Measurements from ENCODE around the gene SLC14A1. TPM values are rescaled to one million over a fixed set of nuclear protein-coding genes. Genes with fewer than 3 reads are reported as not detected.

The SLC14A1 gene
- polyA plus RNA-seq (ENCODE audit: insufficient read length), result 0.74 TPM

DNA sequence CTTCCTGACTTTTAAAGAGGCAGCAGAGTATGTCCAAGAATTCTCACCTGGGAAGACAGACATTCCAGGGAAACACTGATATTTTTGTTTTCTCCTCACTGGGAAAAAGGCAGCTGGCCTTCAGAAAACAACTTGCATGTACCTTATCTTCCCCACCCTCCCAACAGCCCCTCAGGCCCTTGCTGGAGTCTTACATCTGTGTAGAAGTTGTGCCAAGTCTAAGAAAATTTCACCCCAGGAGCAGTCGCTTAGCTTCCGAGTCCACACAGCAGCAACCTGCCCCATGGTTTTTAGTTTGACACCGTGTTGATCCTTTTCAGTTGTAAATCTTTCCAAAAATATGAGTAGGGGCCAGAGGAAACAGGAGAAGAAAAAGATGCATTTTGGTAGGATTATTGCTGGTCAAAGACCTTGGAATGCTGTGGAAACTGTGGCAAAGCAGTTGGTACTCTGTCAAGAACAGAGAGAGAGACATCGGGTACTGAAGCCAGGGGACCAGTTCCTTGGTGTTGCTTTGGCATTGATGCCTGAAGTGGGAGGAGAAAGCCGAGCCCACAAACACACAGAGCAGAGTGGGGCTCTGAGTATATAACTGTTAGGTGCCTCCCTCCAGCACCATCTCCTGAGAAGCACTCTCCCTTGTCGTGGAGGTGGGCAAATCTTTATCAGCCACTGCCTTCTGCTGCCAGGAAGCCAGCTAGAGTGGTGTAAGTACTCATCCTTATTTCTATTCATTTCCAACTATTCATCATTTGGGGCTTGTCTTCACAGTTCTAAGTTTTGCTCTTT lies at the start of gene SLC14A1:
TSS of gene SLC14A1 (plus strand) at position 615 of the 789 bp plus-strand sequence. CDS start 6,140 bp downstream, outside the sequence.
- DNase-seq, result no peak

DNA sequence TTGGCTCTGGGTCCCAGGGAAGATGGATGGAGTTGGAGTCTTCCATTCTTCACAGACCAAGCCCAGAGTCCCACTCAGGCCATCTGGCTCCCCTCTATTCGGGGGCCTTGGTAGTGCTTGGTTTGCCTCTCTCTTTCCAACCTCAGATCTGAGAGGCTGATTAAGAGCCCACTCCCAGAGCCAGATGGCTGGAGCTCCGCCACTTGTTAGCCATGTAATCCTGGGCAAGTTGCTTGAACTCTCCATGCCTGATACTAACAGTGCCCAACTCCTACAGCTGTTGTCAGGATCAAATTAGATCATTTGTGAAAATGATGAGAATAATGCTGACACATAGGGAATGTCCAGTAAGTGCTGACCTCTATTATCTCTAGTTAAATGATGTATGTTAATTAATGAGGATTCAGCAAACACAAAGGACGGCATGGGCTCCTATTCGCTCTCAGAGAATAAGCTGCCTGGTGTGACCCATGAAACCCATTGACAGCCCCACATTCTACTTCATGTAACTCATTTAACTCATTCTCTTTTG lies 46.6 kb upstream of the SLC14A1 start:
- no peak for DNase-seq

DNA sequence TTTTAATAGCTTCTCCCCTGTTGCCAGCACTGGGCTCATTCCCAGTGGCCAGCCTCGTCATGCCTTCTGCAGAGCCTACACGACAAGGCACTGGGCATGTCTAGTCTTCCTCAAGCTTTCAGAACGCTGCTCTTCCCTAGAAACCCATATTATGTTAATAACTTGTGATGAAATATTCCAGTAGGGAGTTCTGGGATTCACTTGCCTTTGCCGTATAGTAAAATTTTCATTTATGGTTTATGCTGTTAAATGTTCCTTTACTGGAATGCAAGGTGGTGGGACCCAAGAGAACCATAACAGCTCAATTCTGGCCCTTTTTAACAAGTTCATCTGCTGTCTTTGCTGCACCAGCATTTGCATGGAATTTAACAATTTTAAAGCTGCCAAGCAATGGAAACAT lies 45.5 kb upstream of the SLC14A1 start:
- DNase-seq, result no peak

DNA sequence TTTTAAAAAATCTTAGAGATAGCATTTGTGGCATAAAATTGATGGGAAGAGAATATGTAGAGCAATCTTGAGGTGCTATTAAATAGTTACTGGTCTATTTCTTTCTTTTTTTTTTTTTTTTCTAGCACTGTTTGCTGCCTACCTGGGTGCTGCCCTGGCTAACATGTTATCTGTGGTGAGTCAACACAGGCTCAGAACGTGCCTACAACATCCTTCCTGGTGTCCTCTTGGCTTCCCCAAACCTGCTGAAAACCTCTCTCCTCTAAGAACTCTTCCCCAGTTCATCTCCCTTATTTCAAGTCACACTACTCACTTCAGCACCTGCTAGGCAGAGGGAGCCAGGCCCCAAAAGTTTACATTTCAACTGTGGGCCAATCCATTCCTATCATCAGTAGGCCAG lies 45.1 kb upstream of the SLC14A1 start:
- DNase-seq, result no peak

DNA sequence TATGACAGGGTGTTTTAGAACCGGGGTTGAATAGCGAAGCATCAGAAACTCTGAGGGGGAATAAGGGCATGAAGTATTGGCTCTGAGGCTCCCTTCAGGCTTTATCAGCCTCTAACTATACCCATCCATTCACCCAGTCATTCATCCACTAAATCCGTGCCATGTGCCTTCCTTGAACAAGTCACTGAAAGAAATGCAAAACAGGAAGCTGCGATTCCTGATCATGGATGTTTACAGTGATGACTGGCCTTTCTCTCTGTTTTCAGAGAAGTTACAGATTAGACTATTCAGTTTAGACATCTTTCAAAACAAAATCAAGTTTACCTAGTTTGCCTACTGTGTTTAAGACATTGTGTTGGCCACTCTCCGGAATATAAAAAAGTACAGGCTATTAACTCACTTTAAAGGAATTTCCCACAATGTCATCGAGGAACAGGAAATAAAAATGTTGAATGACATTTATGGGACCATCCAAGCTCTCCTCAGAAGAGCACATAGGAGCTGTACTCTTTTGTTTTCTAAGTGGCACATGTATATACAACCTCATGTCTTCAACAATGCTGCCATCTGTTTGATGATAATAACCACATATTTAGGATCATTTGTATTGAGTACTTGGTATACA lies 43.8 kb upstream of the SLC14A1 start:
- no peak for DNase-seq

DNA sequence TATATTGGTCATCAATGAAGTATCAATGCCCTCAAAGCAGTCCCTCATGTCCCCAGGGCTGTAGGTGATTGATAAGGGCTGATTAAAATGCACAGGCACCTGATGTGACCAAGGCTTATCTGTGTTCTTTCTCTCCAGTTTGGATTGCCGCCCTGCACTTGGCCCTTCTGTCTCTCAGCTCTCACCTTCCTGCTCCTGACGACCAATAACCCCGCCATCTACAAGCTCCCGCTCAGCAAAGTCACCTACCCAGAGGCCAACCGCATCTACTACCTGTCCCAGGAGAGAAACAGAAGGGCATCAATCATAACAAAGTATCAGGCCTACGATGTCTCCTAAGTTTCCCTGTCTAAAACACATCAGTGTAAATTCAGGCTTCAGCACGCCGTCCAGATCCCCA lies 41.8 kb upstream of the SLC14A1 start:
- DNase-seq, result no peak

DNA sequence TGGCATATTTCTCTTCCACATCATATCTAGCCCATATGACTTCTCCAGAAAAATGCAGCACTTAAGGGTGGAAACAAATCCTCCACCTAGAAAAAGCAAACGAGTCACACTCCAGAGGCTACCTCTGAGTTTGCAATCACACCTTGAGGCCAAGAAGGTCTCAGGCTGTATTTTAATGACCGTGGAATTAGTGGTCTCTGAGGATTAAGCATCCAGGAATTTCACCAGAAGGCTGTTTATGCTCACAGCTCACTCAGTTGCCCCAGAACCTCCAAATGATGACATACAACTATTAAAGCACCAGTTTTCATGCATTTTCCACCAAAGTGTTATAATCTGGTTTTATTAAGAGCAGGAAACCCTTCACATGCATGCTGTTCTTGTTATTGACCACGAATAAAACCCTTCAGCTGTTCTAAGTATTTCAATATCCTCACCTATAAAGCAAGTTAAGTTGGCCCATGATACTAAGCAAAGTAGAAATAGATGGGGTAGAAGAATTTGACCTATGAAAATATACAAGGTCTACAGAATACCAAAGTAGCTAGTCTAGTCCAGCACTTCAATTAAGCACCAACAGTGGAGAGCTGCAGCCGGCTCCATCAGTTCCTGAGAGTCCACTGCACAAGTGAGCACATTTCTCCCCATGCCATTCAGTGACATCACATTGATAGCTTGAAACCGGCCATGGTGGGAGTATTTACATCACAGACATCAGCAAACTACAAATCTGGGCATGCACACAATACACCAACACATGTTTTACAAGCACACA lies 39.5 kb upstream of the SLC14A1 start:
- DNase-seq, result no peak

DNA sequence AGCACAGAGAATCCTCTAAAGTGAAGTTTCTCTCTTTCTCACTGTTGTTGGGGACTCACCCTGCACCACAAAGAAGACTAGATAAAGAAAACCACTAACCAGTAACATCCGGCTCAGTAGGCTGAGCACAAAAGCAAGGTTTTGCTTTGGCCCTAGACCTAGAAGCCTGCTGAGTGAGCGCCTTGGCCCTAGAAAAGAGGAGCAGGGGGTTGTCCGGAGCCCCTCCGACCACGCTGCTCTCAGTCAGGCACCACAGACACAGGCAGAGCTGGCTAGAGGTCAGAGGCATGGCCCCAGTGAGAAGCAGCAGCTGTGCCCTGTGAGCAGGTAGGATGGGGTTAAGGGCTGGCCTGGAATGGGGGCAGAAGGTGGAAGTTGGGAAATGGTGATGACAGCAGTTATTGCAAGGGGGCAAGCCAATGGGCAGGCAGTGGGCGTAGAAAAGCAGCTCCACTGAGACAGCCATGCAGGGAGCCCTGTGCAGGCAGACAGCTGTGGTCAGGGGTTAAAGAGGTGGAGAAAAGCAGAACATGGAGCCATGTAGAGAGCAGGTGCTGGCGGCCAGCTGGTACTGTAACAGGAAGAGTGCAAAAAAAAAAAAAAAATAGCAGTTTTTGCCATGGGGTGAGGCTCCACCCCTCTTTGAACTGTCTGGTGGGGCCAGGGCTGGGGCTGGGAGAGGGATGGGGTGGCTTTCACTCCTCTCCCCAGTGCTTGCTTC lies 36.9 kb upstream of the SLC14A1 start:
- DNase-seq, result no peak

DNA sequence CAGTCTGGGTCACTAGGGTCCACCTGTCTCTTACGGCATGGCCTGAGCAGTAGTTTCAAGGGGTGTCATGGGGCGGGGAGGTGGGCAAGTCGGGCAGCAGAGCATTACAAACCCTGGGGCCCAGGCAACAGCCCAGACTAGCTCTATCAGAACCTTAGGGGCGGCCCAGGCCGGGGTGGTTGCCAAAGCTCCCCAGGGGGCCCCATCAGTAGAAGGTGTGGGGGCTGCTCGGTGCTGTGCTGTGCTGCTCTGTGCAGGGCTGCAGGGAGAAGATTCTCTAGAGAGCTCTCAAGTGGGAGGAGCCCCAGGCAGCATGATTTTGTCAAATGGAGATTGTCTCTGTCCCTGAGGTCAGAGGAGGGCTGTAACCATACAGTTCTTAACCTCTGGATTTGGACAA lies 36.4 kb upstream of the SLC14A1 start:
- no peak for DNase-seq

DNA sequence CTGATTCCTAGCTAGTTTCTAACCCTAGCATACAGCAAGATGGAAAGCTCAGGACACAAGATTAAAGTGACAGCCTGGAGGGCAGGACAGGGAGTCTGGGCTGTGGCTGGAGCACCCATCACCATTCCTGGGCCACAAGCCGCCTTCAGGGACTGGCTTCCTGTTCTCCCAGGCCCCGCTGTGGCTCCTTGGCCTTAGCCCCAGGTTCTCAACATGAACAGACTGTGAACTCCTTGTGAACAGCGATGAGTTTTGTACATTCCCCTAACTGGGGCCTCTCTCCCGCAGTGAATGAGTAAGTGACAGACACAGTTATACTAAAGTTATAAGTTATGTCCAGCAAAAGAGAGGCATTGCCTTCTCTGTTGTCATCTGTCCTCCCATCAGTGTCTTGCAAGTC lies 35.9 kb upstream of the SLC14A1 start:
- DNase-seq, result peak; percentile 11

DNA sequence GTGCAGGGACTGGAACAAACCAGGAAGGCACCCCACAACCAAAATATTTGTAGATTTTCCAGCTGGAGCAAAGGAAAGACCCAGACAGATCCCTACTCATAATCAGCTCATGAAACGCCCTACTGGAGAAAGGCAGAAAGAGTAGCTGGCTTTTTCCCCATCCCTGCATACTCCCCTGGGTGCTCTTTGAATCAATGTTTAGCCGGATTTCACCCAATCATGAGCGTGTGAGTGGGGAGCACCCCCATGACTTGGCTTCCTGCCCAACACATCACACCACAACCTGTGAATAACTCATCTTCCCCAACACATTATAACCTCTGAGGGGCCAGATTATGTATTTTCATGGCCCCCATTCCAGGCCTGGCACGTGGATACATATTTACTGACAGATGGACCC lies 35.1 kb upstream of the SLC14A1 start:
- DNase-seq, result no peak

DNA sequence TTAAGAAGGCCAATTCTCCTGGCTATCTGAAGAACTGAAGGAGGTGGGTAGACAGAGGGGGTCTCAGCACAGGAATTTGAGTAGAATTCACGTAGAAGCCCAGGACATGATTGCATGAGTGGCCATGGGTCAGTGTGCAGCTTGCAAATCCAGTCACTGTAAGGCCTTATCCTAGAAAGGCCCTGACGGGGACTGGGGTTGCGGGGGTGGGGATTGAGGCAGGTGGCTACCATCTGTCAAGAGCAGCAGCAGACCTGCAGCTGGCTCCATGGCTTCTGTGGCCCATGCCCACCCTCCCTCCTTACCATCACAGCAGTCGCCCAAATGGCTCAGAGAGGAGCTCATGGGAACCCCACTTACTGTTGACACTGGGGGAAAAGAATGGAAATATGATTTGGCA lies 34.6 kb upstream of the SLC14A1 start:
- DNase-seq, result no peak

DNA sequence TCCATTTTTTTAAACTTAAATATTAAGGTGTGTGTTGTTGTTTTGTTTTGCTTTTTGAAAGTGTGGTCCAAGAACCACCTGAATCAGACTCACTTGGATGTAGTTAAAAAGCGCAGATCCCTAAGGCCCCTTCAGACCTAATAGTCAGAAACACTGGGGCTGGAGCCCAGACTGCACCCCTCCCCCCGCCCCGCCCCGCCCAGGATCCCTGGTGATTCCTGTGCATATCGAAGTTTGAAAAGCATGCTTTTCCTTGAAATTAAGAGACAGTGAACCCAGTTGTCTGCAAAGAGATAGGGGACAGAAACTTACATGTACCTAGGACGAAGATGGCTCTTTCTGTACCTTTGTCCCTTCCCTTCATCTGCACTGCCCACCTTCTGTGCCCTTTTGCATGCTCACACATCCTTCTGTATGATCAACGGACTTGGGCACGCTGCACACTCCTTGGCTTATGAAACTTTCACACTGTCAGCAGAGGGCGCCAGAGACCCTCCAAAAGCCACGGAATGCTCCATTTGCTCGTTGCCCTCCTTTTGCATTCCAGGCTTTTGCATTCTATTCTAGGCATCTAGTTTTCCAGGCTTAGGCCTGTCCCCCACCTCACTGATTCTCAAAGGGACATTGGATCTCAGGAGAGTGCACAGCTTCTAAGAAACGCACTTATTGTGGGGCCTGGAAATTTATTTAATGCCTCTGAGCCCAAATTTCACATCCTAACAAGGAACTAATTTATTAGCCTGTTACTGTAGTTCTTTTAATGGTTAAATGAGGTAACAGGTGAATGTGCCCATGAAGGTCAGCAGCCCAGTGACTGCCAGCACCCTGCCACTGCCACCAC lies 32.8 kb upstream of the SLC14A1 start:
- peak; percentile 75 for DNase-seq

DNA sequence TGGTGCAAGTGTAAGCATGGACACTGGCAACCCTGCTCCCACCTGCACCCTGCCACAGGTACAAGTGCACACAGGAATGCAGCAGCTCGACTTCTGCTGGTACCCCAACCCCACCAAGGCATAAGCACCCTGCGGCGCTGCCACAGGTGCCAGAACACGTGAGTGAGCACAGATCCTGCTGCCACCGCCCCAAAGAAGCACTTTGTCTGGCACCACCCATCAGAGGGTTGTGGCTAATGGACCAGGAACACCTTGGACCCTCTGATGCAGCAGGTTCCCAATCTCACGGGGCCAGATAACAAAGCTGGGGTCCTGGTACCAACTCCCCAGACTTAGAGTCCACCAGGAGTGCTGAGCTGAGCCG lies 32.2 kb upstream of the SLC14A1 start:
- no peak for DNase-seq

DNA sequence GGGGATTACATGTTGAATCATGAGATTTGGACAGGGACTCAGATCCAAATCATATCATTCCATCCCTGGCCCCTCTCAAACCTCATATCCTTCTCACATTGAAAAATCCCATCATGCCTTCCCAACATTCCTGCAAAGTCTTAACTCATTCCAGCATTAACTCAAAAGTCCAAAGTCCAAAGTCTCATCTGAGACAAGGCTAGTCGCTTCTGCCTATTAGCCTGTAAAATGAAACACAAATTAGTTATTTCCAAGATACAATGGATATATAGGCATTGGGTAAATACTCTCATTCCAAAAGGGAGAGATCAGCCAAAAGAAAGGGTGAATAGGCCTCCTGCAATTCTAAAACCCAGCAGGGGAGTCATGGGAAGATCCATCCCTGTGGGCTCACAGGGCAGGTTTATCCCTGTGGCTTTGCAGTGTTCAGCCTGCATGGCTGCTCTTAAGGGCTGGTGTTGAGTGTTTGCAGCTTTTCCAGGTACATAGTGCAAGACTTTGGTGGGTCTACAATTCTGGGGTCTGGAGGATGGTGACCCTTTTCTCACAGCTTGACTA lies 21.2 kb upstream of the SLC14A1 start:
- no peak for DNase-seq

DNA sequence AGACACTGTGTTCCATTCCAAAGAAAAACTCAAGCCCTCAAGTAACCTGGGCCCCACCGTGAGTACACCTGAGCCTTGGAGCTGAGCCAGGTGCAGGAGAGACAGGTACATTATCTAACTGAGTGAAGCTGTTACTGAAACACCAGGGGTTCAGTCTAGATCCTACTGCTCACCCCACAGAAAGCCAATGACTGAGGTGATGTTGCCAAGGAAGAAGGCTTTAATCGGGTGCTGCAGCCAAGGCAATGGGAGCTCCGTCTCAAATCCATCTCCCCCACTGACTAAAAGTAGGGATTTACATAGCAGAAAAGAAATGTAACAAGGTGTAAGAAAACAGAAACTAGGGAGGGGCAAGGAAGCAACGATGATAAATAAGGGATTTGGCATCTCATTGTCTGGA lies 15.2 kb upstream of the SLC14A1 start:
- DNase-seq, result no peak

DNA sequence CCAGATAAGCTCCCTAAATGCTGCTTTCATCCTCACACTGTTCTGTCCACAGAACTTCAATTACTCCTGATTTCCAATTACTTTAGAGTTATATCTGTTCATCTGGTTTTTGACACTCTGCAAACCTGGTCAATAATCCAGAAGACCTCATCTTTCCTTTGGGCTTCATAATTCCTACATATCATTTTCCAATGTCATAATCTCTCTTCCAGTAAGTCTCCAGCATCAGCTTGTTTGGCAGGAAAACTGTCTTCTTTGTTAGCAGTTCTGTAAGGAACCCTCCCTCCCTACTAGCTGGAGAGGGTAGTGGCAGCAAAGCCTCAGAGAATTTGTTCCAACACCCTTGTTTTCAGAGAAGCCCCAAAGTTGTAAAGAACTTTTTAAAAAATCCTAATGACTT lies 11.9 kb upstream of the SLC14A1 start:
- DNase-seq, result no peak

DNA sequence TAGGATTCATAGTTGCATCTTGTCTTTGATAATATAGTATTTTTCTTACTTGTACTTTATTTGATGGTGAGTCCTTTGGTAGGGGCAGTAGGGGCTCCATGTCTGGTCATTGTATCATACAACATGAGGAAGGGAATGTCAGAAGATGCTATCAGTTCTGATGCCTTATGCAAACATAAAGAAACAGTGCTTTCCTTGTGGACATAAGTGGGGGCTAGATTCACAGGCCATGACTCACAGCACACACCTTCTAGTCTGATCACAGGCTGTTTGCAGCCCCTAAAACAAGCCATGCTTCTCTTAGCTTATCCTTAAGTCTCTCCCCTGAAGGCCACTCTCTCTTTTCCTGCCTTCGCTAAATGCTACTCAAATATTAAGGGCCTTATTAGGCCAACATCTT lies 10.7 kb upstream of the SLC14A1 start:
- no peak for DNase-seq

DNA sequence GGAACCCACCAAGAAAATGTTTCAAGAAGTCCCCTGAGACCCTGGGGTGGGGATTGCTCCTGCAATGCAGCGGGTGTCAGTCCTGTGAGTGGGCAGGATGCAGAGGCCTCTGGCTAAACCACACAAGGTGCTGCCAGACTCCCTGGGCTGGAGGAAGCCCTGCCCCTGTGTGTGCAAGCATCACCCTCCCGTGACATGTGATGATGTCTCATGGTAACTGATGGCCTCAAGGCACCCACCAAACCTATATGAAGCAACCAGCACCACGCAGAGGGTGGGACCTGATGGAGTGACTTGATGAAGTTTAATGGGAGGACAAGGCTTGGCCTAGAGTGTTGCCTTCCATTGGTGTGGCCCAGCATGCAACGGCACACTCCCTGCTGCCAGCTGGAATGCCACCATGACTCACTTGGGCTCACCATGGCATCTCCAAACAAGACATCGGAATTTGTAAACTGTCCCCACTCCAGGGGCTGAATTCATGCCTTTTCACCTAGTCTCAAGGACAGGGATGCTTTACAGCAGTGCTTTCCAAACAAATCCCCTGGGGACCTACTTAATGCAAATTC lies 8.7 kb upstream of the SLC14A1 start:
- DNase-seq, result no peak

DNA sequence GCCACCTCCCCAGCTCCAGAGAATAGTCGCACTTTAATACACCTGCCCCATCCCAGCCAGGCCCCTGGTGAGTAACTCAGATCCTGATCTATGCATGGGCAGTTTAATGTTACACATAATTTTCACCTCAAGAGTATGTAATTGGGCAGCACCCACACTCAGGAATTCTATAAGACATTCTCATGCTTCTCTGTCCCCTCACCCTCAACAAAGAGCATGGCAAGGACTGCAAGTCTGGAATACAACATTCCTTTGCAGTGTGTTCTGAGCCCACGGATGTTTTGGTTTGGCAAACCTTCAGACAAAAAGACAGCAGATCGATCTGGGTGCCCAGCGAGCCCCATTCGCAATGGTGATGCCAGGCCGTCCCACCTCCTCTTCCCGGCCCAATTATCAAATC lies 4.9 kb upstream of the SLC14A1 start:
- DNase-seq, result no peak

DNA sequence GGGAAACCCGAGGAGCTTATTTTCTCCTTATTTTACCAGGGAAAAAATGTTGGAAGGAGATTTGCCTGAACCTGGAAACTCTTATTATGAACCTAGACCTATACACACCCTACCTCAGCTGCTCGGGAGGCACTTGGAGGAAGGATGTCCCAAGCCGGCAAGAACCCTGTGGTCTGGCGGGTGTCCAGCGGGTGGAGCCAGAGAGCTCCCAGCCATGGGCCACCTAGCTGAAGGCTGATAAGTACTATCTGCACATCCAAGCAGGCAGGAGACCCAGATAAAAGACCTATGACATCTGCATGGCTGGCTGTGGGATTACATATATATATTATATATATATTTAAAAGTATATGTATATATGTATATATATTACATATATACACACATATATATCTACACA lies 1.1 kb upstream of the SLC14A1 start:
- DNase-seq, result peak; percentile 8
